Fibroblast of villous mesenchyme (primary cell): ENCODE data around the gene NUP62CL. TPM values are rescaled to one million over a fixed set of nuclear protein-coding genes. Genes with fewer than 3 reads are reported as not detected.
A peak's percentile ranks its signal among the peaks of the same experiment; 100 is the strongest.

Experiments
- DNase-seq: peaks from one replicate; pipeline ENCODE4 v3.0.0-alpha.2; 2010; ENCODE audit warnings: low read depth
- H3K4me3 ChIP-seq: 2 replicates; pipeline ENCODE4 v1.5.1; 2011; ENCODE audit warnings: low read depth, mild to moderate bottlenecking, low read length
- total RNA-seq: library from RNA; depleted of rRNA; stranded (reverse); fragments of >200 nt; gene quantifications from 2 replicates; pipeline ENCODE4 v1.2.3, GENCODE V29; 2012
- TF ChIP-seq, protein P1 (sequence below): IDR thresholded peaks from 2 replicates; pipeline ENCODE4 v1.5.1; 2012; ENCODE audit warnings: low read depth, mild to moderate bottlenecking, low read length; ENCODE audit not compliant: insufficient read depth

The NUP62CL gene
- total RNA-seq, 1 donor: not detected

- TF ChIP-seq, protein P1, sequence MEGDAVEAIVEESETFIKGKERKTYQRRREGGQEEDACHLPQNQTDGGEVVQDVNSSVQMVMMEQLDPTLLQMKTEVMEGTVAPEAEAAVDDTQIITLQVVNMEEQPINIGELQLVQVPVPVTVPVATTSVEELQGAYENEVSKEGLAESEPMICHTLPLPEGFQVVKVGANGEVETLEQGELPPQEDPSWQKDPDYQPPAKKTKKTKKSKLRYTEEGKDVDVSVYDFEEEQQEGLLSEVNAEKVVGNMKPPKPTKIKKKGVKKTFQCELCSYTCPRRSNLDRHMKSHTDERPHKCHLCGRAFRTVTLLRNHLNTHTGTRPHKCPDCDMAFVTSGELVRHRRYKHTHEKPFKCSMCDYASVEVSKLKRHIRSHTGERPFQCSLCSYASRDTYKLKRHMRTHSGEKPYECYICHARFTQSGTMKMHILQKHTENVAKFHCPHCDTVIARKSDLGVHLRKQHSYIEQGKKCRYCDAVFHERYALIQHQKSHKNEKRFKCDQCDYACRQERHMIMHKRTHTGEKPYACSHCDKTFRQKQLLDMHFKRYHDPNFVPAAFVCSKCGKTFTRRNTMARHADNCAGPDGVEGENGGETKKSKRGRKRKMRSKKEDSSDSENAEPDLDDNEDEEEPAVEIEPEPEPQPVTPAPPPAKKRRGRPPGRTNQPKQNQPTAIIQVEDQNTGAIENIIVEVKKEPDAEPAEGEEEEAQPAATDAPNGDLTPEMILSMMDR: no peak
- DNase-seq: peak; percentile 6
- no peak overlapping the region for H3K4me3 ChIP-seq
Measured at GRCh38 chrX:107146670-107147069, 59.6 kb downstream of the NUP62CL start.

DNA sequence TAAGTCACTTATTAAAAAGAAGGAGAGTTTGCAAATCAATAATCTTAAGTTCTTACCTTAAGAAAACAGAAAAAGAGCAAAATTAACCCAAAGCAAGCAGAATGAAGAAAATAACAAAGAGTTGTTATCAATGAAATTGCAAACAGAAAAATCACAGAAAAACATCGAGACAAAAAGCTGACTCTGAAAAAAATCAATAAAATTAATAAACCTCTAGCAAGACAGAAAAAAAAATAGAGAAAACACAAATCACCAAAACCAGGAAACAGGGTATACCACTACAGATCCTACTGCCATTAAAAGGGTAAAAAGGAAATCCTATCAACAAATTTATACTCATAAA, 70.3 kb downstream of the NUP62CL start:
- TF ChIP-seq, protein P1: no peak
- DNase-seq: no peak
- no peak overlapping the region for H3K4me3 ChIP-seq

- TF ChIP-seq, protein P1: no peak
- H3K4me3 ChIP-seq: no peak overlapping the region
- peak; percentile 46 for DNase-seq
Measured at GRCh38 chrX:107135049-107135964, 70.9 kb downstream of the NUP62CL start.

DNA sequence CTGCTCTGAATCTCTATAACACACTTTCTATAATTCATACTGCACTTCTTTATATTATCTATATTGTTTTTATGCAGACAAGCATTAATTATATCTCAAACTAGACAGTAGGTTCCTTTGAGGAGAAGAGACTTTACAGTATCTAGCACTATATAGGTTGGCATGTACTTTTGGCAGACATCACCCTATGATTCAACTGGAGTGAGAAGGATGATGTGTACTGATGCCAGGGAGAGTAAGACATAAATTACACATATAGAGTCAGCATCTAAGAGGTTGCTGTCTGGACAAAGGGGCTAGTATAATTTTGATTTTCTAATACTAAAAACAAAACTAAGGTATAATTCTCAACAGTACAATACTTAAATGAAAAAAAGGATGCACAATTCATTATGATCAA, 82.5 kb downstream of the NUP62CL start:
- TF ChIP-seq, protein P1: no peak
- H3K4me3 ChIP-seq: no peak overlapping the region
- no peak for DNase-seq

GRCh38 chrX:107119283-107119682, 87.0 kb downstream of the NUP62CL start:
- H3K4me3 ChIP-seq: no peak overlapping the region
- DNase-seq: no peak

DNA sequence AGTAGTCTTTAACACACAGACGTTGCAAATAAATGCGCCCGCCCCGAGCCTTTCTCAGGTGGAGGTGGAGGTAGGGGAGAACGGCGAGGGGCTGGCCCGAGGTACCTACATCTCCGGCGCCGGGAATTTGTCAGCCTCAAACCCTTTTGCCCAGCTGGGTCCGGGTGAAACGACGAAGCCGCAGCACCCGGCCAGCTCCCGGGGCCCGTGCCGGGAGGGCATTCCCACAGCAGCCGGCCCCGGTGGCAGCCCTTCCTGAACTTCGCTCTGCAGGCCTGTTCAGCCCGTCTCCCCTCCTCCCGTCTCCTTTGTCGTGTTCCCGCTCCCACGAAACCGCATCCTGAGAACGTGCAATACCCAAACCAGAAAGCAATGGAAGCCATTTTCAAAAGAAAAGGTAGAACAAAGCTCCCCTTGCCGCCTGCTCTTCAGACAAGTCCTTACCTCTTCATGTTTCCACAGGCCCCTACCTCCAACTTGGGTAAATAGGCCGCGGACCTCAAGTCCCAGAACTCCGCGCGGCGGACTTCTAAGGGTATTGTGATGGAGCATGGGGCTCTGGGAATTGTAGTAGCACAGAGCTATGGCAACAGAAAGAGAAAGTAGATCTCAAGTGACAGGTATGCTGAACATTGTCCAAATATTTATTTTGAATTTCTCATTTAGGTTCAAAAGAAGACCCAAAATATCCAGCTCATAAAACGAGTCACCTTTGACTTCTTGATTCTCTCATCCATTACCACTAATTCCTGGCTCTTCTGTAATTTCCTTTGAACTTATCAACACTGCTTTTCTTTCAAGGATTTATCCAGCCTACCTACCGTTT, 87.7 kb downstream of the NUP62CL start, which contains the start of gene RBM41:
Gene RBM41, minus strand, starts transcription at position 501 of the 826 bp plus-strand sequence. Its CDS starts 49 bp downstream, at position 452.
- H3K4me3 ChIP-seq: peak within 1 kb of the TSS; percentile 72
- DNase-seq: peak; percentile 78
- TF ChIP-seq, protein P1: no peak

More at GRCh38 chrX:107119283-107119682, 87.0 kb downstream of the NUP62CL start:
- TF ChIP-seq, protein P1: no peak
